CD4-positive, alpha-beta T cell treated with Interleukin-21 for 1 hour (primary cell): Measurements from ENCODE around the gene HES6.
"Not testable (repeated sequence)": the region's sequence is repeated elsewhere in the genome, so short reads cannot be mapped to it uniquely, and the experiment has no call there.

ENCODE experiments used
- DNase-seq: peaks from one replicate; pipeline ENCODE4 v3.0.0-alpha.2; 2020

Gene HES6

GRCh38 chr2:238272156-238272555 is 32.3 kb upstream of the HES6 start:
- no peak for DNase-seq

DNA sequence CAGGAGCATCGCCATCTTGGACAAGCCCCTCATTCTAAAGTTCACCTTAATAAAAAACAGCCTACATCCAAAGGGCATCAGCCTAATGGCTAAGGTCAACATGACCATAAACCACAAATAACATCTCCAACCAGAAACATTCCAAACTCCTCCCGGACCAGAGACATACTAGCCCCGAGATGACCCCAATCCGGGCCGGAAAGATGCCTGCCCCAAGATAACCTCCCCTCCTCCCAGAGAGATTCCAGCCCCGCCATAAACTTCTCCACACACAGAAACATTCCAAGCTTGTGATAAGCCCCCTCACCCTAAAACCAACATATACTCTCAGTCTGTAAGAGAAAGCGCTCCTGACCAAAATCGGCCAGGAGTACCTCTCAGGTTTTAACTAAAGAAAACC is 31.8 kb upstream of the HES6 start:
- DNase-seq = not testable (repeated sequence)

GRCh38 chr2:238271061-238271554 is 31.3 kb upstream of the HES6 start:
- DNase-seq = no peak

GRCh38 chr2:238270606-238271005 is 30.8 kb upstream of the HES6 start:
- no peak for DNase-seq

DNA sequence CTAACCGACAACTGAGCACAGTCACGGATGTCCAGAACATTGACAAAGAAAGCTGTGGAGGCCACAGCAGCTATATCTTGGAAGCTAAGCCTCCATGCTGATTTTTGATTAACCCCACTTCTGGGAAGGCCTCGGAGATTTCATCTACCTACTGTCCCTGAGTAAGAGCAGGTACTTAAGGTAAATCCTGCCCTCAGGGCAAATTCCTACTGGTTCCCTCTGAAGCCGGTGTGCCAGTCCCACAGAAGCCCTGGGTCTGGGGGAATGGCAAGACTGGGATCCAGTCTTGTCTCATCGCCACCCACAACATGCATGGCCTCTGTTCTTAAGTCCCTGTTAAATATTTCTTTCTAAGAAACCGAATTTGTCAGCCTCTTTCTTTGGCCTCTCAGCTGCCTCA is 29.9 kb upstream of the HES6 start:
- no peak for DNase-seq

DNA sequence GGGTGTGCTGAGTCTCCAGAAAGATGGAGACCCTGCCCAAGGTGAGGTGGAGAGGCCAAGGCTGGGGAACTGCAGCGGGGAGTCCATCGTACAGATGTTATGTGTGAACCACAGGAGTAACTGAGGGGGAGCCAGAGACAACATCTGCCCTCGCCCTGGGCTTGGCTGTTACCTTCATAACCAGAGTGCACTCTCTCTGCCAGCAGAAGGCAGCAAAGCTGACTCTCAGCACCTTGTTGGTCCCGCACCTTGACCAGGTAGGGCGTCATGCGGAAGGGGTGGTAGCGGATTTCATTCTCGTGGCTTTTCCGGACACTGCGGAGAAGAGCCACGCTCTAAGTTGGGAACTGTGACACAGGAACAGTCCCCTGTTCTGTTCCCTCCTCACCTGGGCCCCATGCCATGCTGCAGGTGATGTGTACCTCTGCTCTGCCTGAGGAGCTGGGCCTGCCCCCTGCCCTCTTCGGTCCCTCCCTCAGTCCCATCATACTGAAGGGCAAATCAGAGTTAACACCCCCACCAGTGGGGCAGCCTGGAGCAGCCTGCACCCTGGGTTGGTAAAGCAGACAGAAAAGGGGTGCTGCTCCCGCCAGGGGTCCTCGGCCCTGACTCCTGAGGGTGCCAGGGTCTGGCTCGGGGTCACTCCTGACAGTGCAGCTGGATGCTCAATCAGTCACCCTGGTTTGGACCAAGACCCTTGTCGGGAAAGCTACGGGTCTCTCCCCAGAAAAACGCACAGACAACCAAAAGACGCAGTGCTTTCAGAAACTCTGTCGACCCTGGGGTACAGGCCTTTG is 28.2 kb upstream of the HES6 start:
- no peak for DNase-seq

- no peak for DNase-seq
Measured at GRCh38 chr2:238267341-238267710, 27.5 kb upstream of the HES6 start.

GRCh38 chr2:238265605-238266004 is 25.8 kb upstream of the HES6 start:
- no peak for DNase-seq

DNA sequence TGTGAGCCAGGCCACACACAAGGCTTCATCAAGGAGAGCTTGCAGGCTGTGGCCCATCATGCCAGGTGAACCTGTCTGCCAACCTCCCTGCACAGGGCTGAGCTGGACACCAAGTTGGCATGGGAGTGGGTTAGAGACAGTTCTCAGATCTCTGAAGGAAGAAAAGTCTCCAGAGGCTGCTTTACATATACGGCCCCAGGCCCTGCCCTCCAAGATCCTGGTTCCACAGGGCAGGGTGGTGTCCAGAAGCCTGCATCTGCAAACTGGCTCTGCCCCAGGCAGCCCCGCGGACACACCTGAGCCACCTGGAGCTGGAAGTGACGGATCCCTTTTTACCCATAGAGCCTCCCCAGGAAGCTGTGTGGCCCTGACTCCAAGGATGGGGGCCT is 24.2 kb upstream of the HES6 start:
- no peak for DNase-seq

GRCh38 chr2:238263204-238264071 is 23.6 kb upstream of the HES6 start:
- peak; percentile 75 for DNase-seq

GRCh38 chr2:238262496-238263122 is 22.8 kb upstream of the HES6 start:
- DNase-seq = no peak

GRCh38 chr2:238261718-238262375 is 22.0 kb upstream of the HES6 start:
- DNase-seq = no peak

GRCh38 chr2:238260883-238261282 is 21.0 kb upstream of the HES6 start:
- DNase-seq = no peak

DNA sequence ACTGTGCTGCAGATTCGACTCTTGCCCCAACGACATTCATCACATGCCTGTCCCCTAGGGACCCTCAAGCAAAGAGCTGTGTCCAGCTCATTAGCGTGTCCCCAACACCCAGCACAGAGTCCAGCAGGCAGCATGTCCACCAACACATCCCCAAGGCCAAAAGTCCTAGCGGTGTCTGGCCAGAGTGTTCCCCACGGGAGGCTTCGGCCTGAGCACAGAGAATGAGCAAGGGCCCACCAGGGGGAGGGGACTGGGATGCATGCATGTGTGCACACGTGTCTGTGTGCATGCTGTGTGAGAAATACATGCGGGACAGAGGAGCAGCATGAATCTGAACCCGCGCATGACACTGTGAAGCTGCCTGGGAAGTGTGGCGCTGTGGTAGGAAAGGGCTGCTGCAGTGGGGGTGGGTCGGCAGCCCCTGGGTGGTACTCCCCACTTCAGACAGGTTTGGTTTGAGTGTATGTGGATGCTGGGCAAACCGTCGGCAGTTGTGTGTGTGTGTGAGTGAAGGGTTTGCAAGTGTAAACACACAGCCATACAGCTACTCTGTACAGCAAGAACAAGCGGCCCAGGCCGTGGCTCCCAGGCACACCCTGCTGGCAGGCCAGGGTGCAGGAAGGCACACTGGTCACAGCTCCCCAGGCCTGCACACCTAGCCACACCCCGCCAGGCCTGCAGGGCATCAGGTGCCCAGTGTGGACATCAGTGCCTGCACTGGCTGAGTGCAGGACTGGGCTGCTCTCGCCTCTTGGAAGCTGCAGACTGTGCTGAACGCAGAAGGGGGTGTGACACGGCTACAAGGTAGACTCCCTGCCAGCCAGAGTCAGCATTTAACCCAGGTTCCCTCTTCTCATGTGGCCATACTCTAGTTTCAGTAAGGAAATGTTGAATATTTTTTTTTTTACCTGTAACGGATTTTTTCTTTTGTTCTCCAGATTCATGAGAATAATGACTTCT is 19.5 kb upstream of the HES6 start:
- DNase-seq = no peak

GRCh38 chr2:238257786-238258700 is 18.2 kb upstream of the HES6 start:
- DNase-seq = no peak

DNA sequence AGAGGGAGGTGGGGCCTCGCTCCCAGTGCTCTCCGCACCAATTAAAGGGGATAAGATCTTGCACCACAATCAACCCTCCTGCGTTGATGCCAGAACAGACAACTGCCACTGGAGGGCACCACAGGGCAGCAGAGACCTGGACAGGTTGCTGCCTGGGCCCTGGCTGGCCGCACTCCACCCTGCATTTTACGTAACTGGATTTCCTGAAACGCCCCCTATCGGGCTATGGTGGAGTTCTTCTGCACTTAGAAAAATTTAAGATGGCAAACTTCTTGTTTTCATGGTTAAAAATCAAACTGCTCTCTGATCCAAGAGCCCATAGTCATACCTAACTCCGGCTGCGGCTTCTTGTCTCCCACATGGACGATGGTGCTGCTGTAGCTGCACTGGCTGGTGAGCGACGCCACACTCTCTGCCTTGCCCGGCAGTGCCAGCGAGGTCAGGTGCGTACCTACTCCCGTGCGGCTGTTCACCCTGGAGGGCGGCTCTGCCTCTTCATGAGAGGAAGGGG is 16.8 kb upstream of the HES6 start:
- DNase-seq = peak; percentile 83

GRCh38 chr2:238256111-238256510 is 16.3 kb upstream of the HES6 start:
- DNase-seq = no peak

GRCh38 chr2:238255636-238256035 is 15.8 kb upstream of the HES6 start:
- DNase-seq = no peak

DNA sequence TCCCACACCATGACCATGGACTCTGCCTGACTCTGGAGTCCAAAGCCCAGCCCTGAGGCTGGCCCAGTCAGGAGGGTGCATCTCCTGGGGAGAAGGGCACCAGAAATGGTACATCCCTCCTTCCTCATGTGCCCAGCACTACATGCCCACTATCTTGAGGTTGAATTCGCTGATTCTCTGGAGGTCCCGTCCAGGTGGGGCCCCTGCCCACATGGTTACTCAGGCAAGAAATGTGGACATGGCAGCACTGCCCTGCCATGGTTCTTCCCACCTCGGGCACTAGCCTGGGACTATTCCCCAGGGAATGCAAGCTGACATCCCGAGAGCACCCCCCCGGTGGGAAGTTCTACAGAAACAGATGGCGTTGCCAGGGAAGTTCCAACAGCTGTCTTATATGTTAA is 15.3 kb upstream of the HES6 start:
- DNase-seq = no peak

DNA sequence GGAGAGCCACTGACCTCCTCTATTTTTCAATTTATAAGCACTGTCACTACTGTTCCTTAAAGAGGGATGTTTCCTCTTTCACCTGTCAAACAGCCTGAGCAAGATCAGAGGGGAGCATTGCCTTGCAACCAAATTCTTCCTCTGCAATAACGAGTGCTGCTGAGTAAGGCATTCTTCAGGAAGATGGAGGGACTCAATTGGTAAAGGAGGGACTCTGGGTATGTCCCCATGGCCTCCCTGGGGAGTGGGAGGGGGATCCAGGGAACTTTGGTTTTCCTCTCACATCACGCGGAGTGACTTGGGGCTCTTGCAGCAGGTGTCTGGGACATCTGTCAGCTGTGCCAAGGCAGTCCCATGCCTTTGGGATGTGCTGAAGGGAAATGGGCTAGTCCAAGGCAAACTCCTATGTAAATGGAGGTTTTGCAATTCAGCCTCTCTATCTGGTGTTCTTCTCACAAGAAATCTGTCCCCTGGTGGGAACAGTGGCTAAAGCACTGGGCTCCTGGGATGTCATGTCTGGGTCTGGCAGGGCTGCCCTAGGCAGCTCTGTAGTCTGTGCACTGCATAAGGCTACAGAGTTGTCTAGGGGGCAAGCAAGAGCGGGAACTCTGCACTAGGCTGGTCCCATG is 14.4 kb upstream of the HES6 start:
- DNase-seq = no peak
